HepG2 (cell line): ENCODE measurements around the gene DNAJC12. TPM values are rescaled to one million over a fixed set of nuclear protein-coding genes. Genes with fewer than 3 reads are reported as not detected.
A peak's percentile ranks its signal among the peaks of the same experiment; 100 is the strongest.

ENCODE experiments used
- ELF4 ChIP-seq: sonication (generic); formaldehyde crosslinking; IDR thresholded peaks from 2 replicates; pipeline ENCODE4 v1.5.0; 2020; ENCODE audit warnings: missing genetic modification reagents, mild to moderate bottlenecking, moderate library complexity, borderline replicate concordance
- FOSL1 ChIP-seq: sonication (generic); formaldehyde crosslinking; IDR thresholded peaks from 2 replicates; pipeline ENCODE4 v1.9.0; 2021; ENCODE audit warnings: missing genetic modification reagents, borderline replicate concordance
- GFI1 ChIP-seq: sonication (generic); formaldehyde crosslinking; IDR thresholded peaks from 2 replicates; pipeline ENCODE4 v1.5.0; 2020; ENCODE audit warnings: missing genetic modification reagents, mild to moderate bottlenecking, borderline replicate concordance
- HOXA5 ChIP-seq: sonication (generic); formaldehyde crosslinking; IDR thresholded peaks from 2 replicates; pipeline ENCODE4 v1.4.0; 2020; ENCODE audit warnings: missing genetic modification reagents
- MAFF ChIP-seq: IDR thresholded peaks from 2 replicates; pipeline ENCODE4 v1.6.1; 2011; ENCODE audit warnings: low read depth, low read length, improper control_type of control experiment
- MIER3 ChIP-seq: IDR thresholded peaks from 2 replicates; pipeline ENCODE4 v1.6.1; 2016; ENCODE audit warnings: missing compliant biosample characterization, borderline replicate concordance
- MXI1 ChIP-seq: IDR thresholded peaks from 3 replicates; pipeline ENCODE4 v1.6.1; 2012; ENCODE audit warnings: low read depth, low read length, inconsistent platforms, borderline replicate concordance
- NR2F6 ChIP-seq, 2 experiments: IDR thresholded peaks; 2 replicates each; pipeline ENCODE4 v1.6.1; 2016; ENCODE audit warnings: antibody characterized with exemption in 1 of 2, mild to moderate bottlenecking in 1 of 2
- SYNCRIP ChIP-seq: fragments of 200-400 bp; formaldehyde crosslinking; IDR thresholded peaks from 2 replicates; pipeline ENCODE4 v1.6.1; 2018; ENCODE audit warnings: mild to moderate bottlenecking, low read depth, low read length; ENCODE audit not compliant: insufficient read depth
- ZBTB21 ChIP-seq: sonication (generic); formaldehyde crosslinking; IDR thresholded peaks from 2 replicates; pipeline ENCODE4 v1.4.0; 2020; ENCODE audit warnings: missing genetic modification reagents
- ZNF335 ChIP-seq: sonication (generic); formaldehyde crosslinking; IDR thresholded peaks from 2 replicates; pipeline ENCODE4 v1.4.0; 2020; ENCODE audit warnings: missing genetic modification reagents
- ZNF563 ChIP-seq: sonication (generic); formaldehyde crosslinking; IDR thresholded peaks from 2 replicates; pipeline ENCODE4 v1.8.0; 2022; ENCODE audit warnings: mild to moderate bottlenecking, moderate library complexity, missing genetic modification reagents
- ZNF674 ChIP-seq: sonication (generic); formaldehyde crosslinking; IDR thresholded peaks from 2 replicates; pipeline ENCODE4 v1.5.0; 2020; ENCODE audit warnings: low read depth, mild to moderate bottlenecking, missing genetic modification reagents
- ZNF703 ChIP-seq: sonication (generic); formaldehyde crosslinking; IDR thresholded peaks from 2 replicates; pipeline ENCODE4 v1.5.1; 2020; ENCODE audit warnings: missing genetic modification reagents, mild to moderate bottlenecking, moderate library complexity, borderline replicate concordance
- ZNF720 ChIP-seq: sonication (generic); formaldehyde crosslinking; IDR thresholded peaks from 2 replicates; pipeline ENCODE4 v1.4.0; 2020; ENCODE audit warnings: missing genetic modification reagents
- ZNF841 ChIP-seq: sonication (generic); formaldehyde crosslinking; IDR thresholded peaks from 2 replicates; pipeline ENCODE4 v1.8.1; 2023; ENCODE audit warnings: missing genetic modification reagents, borderline replicate concordance
- polyA plus RNA-seq, 8 experiments: library from polyadenylated mRNA; depleted of rRNA in 3 of 8; stranded (reverse) in 7 of 8; unstranded in 1 of 8; fragments of >200 nt; fragmentation: Illumina TruSeq in 4 of 8; extraction: Trizol in 4 of 8; gene quantifications; 2 replicates each; pipeline versions ENCODE4 v1.2.1 to v1.2.3, GENCODE V29; 2011 to 2016; ENCODE audit warnings: low read depth in 4 of 8, missing spikeins in 1 of 8, mixed read lengths in 1 of 8; ENCODE audit not compliant: insufficient read depth in 1 of 8
- total RNA-seq, 5 experiments: library from RNA; depleted of rRNA; stranded (reverse); fragments of >200 nt; fragmentation: Illumina TruSeq; extraction: Trizol; gene quantifications; 2 replicates each; pipeline ENCODE4 v1.2.3, GENCODE V29; 2016; ENCODE audit warnings: low read depth in 1 of 5
- TF ChIP-seq, protein P1 (sequence below): sonication (generic); formaldehyde crosslinking; IDR thresholded peaks from 2 replicates; pipeline ENCODE4 v1.4.0; 2020; ENCODE audit warnings: low read depth, missing genetic modification reagents
- TF ChIP-seq, protein P2 (sequence below): sonication (generic); formaldehyde crosslinking; IDR thresholded peaks from 2 replicates; pipeline ENCODE4 v1.5.1; 2020; ENCODE audit warnings: mild to moderate bottlenecking, moderate library complexity, missing genetic modification reagents
- TF ChIP-seq, protein P3 (sequence below): fragments of 450-650 bp; IDR thresholded peaks from 2 replicates; pipeline ENCODE4 v1.6.1; 2016
- TF ChIP-seq, protein P4 (sequence below): sonication (generic); formaldehyde crosslinking; IDR thresholded peaks from 2 replicates; pipeline ENCODE4 v1.9.0; 2022; ENCODE audit warnings: low read depth, missing genetic modification reagents

Gene DNAJC12
- total and polyA plus RNA-seq, 2 of the 13 experiments (the other 11 are each of a cell fraction or from before 2014, with no cell fraction given) = 11.6 to 43.9 TPM

DNA sequence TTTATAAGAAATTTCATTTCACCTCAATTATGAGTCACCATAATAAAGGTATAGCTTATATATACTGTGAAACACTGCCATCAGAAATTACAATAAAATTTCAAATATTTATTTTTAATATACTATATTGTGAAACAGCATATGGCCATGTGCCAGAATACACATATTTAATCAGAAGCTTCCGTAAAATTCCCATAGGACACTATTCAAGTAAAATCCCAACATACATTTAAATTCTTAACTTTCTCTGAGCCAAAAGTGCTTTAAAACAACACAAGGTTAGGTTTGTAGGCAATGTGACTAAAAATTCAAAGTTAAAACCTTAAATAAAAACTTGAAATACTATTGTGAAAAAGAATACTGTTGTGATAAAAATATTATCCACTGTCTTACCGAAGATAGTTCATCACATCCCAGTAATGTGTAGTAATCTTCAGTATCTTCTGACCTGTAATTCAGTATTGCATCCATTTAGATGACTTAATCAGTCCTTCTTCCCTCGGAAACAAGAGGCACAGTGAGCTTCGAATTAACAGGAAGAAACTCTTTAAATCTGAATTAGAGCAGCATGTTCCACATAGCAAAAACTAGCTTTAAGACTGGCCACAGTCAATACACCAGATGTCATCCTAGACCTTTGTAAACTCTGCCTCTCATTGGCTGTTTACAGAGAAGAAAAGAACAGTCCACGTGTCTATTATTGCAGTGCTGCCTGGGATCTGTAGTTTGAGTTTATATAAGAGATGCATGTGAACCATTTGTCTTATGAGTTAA is at the start of gene DNAJC12 (continued):
- TF ChIP-seq ZNF335 (CRISPR knock-in tag) (0 out of 2 replicates have a peak, but pooled peaks have one; percentile 54), MAFF (no peak), FOSL1 (CRISPR knock-in tag) (no peak), ZNF703 (CRISPR knock-in tag) (no peak), ZBTB21 (no peak), GFI1 (CRISPR knock-in tag) (0 out of 2 replicates have a peak, but pooled peaks have one; percentile 30), ELF4 (no peak), HOXA5 (CRISPR knock-in tag) (no peak), ZNF674 (CRISPR knock-in tag) (no peak), ZNF720 (no peak), SYNCRIP (no peak), ZNF563 (no peak), NR2F6 (IDR thresholded peaks at IDR 0.05) (no peak), NR2F6 (CRISPR knock-in tag; IDR thresholded peaks at IDR 0.05) (0 out of 2 replicates have a peak, but pooled peaks have one; percentile 15), MIER3 (CRISPR knock-in tag) (no peak), ZNF841 (CRISPR knock-in tag) (no peak), MXI1 (peak; percentile 63; the same call in 1 of the 3 replicates)
- TF ChIP-seq, protein P1, sequence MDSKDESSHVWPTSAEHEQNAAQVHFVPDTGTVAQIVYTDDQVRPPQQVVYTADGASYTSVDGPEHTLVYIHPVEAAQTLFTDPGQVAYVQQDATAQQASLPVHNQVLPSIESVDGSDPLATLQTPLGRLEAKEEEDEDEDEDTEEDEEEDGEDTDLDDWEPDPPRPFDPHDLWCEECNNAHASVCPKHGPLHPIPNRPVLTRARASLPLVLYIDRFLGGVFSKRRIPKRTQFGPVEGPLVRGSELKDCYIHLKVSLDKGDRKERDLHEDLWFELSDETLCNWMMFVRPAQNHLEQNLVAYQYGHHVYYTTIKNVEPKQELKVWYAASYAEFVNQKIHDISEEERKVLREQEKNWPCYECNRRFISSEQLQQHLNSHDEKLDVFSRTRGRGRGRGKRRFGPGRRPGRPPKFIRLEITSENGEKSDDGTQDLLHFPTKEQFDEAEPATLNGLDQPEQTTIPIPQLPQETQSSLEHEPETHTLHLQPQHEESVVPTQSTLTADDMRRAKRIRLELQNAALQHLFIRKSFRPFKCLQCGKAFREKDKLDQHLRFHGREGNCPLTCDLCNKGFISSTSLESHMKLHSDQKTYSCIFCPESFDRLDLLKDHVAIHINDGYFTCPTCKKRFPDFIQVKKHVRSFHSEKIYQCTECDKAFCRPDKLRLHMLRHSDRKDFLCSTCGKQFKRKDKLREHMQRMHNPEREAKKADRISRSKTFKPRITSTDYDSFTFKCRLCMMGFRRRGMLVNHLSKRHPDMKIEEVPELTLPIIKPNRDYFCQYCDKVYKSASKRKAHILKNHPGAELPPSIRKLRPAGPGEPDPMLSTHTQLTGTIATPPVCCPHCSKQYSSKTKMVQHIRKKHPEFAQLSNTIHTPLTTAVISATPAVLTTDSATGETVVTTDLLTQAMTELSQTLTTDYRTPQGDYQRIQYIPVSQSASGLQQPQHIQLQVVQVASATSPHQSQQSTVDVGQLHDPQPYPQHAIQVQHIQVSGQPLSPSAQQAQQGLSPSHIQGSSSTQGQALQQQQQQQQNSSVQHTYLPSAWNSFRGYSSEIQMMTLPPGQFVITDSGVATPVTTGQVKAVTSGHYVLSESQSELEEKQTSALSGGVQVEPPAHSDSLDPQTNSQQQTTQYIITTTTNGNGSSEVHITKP (CRISPR knock-in tag) = no peak
- TF ChIP-seq, protein P2, sequence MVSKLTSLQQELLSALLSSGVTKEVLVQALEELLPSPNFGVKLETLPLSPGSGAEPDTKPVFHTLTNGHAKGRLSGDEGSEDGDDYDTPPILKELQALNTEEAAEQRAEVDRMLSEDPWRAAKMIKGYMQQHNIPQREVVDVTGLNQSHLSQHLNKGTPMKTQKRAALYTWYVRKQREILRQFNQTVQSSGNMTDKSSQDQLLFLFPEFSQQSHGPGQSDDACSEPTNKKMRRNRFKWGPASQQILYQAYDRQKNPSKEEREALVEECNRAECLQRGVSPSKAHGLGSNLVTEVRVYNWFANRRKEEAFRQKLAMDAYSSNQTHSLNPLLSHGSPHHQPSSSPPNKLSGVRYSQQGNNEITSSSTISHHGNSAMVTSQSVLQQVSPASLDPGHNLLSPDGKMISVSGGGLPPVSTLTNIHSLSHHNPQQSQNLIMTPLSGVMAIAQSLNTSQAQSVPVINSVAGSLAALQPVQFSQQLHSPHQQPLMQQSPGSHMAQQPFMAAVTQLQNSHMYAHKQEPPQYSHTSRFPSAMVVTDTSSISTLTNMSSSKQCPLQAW = no peak
- TF ChIP-seq, protein P3, sequence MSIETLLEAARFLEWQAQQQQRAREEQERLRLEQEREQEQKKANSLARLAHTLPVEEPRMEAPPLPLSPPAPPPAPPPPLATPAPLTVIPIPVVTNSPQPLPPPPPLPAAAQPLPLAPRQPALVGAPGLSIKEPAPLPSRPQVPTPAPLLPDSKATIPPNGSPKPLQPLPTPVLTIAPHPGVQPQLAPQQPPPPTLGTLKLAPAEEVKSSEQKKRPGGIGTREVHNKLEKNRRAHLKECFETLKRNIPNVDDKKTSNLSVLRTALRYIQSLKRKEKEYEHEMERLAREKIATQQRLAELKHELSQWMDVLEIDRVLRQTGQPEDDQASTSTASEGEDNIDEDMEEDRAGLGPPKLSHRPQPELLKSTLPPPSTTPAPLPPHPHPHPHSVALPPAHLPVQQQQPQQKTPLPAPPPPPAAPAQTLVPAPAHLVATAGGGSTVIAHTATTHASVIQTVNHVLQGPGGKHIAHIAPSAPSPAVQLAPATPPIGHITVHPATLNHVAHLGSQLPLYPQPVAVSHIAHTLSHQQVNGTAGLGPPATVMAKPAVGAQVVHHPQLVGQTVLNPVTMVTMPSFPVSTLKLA = peak; percentile 62
- TF ChIP-seq, protein P4, sequence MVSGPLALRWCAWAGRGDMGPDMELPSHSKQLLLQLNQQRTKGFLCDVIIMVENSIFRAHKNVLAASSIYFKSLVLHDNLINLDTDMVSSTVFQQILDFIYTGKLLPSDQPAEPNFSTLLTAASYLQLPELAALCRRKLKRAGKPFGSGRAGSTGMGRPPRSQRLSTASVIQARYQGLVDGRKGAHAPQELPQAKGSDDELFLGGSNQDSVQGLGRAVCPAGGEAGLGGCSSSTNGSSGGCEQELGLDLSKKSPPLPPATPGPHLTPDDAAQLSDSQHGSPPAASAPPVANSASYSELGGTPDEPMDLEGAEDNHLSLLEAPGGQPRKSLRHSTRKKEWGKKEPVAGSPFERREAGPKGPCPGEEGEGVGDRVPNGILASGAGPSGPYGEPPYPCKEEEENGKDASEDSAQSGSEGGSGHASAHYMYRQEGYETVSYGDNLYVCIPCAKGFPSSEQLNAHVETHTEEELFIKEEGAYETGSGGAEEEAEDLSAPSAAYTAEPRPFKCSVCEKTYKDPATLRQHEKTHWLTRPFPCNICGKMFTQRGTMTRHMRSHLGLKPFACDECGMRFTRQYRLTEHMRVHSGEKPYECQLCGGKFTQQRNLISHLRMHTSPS (CRISPR knock-in tag) = no peak
